ENCODE results near the gene ZNF93.
"Not testable (repeated sequence)": the region's sequence is repeated elsewhere in the genome, so short reads cannot be mapped to it uniquely, and the experiment has no call there.

ZNF93 gene

DNA sequence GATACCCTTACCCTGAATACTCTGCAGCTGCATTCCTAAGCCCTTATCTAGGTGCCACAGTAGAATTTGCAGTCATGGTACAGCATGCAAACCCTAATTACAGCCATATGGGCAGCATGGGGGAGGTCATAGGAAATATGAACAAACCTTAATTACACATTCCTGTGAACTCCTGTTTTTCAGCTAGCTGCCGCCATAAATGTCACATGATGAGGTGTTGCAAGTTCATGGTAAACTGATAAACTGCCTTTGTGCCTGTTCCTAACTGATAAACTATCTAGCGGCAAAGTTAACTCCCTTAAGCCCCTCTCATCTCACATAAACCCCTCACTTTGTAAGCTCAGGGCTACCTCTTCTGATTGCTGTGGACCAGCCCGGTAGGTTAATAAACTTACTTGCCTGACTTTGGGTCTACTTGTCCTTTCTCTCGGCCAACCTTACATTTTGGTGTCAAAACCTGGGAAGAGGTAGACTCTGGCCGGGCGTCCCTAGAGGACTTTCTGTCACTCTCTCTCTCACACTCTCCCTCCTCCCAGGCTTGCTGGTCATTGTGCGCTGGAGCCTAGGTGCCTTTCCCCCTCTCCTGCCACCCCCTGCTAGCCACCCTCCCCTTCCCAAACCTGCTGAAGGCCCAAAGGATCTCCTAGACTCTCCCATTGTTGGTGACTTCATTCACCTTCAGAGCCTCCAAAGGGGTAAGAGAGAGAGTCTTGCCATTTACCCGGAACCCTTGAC lies 43.3 kb downstream of the ZNF93 start:
- no peak for DNase-seq

DNA sequence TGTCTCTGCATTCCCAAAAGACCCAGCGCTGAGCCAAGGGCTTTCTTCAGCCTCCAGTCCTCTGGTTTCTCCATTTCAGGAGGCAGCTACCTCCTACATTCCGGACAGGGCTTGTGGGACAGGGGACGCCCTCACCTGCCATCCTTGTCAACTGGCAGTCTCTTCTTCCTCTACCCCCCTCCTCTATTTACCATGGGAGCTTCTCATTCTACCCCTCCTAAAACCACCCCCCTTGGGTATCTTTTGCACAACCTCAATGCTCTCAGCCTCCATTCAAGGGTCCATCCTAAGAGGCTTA lies 43.8 kb downstream of the ZNF93 start:
- DNase-seq: no peak

DNA sequence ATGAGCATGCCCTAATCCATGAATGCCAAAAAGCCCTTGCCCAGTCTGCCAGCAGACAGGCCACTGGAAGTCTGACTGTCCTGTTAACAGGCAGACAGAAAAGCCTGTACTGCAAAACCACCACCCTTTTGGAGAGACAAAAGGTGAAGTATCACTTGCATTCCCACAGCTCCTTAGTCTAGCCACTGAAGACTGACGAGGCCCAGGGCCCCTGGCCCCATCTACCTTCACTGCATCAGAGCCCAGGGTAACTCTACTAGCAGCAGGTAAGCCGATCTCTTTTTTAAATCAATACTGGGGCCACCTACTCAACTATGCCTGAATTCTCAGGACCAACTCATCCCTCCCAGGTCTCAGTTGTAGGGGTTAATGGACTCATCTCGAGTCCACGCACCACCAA lies 45.5 kb downstream of the ZNF93 start:
- DNase-seq: no peak

GRCh38 chr19:19948800-19949199 lies 48.1 kb downstream of the ZNF93 start:
- DNase-seq: no peak

DNA sequence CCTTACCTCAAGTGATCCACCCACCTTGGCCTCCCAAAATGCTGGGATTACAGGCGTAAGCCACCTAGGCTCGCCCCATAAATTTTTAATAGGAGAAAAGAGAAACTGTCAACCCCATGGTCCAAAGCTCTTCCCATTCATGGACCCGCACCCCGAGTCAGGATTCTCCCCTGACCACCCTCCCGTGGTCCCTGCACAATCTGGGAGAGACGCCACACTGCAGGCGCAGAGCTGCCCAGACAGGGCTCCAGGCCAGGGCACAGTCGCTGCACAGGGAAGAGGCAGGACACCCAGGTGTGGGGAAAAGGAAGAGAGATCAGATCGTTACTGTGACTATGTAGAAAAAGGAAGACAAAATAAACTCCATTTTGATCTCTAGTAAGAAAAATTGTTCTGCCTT lies 54.5 kb downstream of the ZNF93 start:
- DNase-seq: no peak

- DNase-seq: peak; percentile 4
Observed at GRCh38 chr19:19956434-19957075, 55.8 kb downstream of the ZNF93 start.

DNA sequence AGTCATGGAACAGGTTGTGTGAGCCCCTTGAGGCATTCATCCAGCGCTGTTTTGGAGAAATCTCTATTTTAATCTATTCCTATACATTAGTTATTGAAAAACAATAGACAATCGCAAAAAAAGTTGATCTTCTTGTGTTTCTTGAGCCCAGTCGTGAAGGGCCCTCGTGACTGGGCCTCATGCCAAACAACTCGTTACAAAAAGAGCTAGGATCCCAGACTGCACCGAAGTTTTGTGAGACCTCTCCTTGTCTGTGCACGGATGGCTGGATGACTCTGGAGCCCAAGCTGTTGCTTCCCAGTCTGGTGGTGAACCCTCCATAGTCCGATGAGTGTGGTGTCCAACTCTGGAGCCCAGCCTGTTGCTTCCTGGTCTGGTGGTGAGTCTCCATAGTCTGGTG lies 57.0 kb downstream of the ZNF93 start:
- not testable (repeated sequence) for DNase-seq

GRCh38 chr19:19959151-19959799 lies 58.5 kb downstream of the ZNF93 start:
- DNase-seq: peak; percentile 79

DNA sequence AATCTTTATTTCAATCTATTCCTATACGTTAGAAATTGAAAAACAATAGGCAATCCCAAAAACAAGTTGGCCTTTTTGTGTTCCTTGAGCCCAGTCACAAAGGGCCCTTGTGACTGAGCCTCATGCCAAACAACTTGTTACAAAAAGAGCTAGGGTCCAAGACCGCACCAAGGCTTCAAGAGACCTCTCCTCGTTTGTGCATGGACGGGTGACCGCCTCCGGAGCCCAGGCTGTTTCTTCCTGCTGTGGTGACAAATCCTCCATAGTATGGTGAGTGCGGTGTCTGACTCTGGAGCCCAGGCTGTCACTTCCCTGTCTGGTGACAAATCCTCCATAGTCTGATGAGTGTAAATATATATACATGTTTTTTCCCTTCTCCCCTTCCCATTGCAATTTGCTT lies 63.7 kb downstream of the ZNF93 start:
- DNase-seq: no peak

GRCh38 chr19:19966126-19966525 lies 65.4 kb downstream of the ZNF93 start:
- not testable (repeated sequence) for DNase-seq

DNA sequence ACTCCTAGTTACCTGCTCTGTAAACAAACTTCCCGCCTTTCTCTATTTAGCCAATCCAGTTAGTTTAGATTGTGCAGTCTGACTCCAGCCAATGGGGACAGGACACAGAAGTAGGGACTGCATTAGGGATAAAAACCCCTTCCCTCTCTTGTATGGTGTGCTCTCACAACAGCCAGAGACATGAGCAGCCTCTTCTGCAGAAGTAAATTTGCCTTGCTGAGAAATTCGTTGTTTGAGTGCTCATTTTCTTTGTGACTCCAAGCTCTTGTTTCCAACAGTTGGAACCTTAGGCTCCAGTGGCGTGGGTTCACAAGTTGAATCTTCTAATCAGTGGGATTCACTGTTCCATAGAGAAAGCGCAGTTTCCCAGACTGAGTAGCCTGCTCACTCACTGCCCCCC lies 66.1 kb downstream of the ZNF93 start:
- DNase-seq: peak; percentile 26

Measured in DMS53 (cell line).